H1 (cell line): ENCODE data around the gene REM2. TPM values are rescaled to one million over a fixed set of nuclear protein-coding genes. Genes with fewer than 3 reads are reported as not detected.

Experiments
- CTCF ChIA-PET: fragments of 300-600 bp; sonication (Branson Sonifier 250); formaldehyde crosslinking; loops from one replicate; lab custom pipeline; 2021; ENCODE audit not compliant: partially characterized antibody; lab: Charles Lee
- POLR2A ChIA-PET: fragments of 300-600 bp; sonication (Branson Sonifier 250); formaldehyde crosslinking; loops from one replicate; lab custom pipeline; 2021; ENCODE audit warnings: inconsistent platforms; ENCODE audit not compliant: partially characterized antibody; lab: Charles Lee
- DNase-seq, 2 experiments: peaks; one replicate each; pipeline versions ENCODE4 v3.0.0 to v3.0.0-alpha.2; 2010 to 2022; ENCODE audit warnings: low spot score in 2 of 2, low read depth in 1 of 2, mixed read lengths in 1 of 2
- FAIRE-seq: peaks from 2 replicates; lab custom pipeline; 2011; peaks lifted over from hg19 to GRCh38; lab: Jason Lieb, UNC
- H2AFZ ChIP-seq: 2 replicates; pipeline ENCODE4 v1.8.1; 2012; ENCODE audit warnings: low read length, inconsistent platforms
- H2AK5ac ChIP-seq: 2 replicates; pipeline ENCODE4 v1.6.1; 2013; ENCODE audit warnings: low read depth, low read length
- H2BK120ac ChIP-seq: replicated peaks from 2 replicates; pipeline ENCODE3; 2013; ENCODE audit warnings: low read depth, low read length, inconsistent platforms
- H2BK12ac ChIP-seq: 2 replicates; pipeline ENCODE4 v1.6.1; 2013; ENCODE audit warnings: low read depth, low read length
- H2BK15ac ChIP-seq: 2 replicates; pipeline ENCODE4 v1.6.1; 2013; ENCODE audit warnings: low read length
- H2BK20ac ChIP-seq: 2 replicates; pipeline ENCODE4 v1.6.1; 2013; ENCODE audit warnings: low read length
- H2BK5ac ChIP-seq: 2 replicates; pipeline ENCODE4 v1.6.1; 2013; ENCODE audit warnings: low read depth, low read length
- H3K14ac ChIP-seq: 2 replicates; pipeline ENCODE4 v1.6.1; 2013; ENCODE audit warnings: inconsistent platforms; ENCODE audit not compliant: insufficient read length
- H3K18ac ChIP-seq: 2 replicates; pipeline ENCODE4 v1.6.1; 2013; ENCODE audit warnings: low read length; ENCODE audit errors: extremely low read depth
- H3K23ac ChIP-seq: 2 replicates; pipeline ENCODE4 v1.6.1; 2013; ENCODE audit warnings: inconsistent platforms; ENCODE audit not compliant: insufficient read length
- H3K23me2 ChIP-seq: 2 replicates; pipeline ENCODE4 v1.6.1; 2013; ENCODE audit warnings: low read depth, low read length
- H3K27ac ChIP-seq: 2 replicates; pipeline ENCODE4 v1.6.1; 2011; ENCODE audit warnings: low read depth, low read length, inconsistent platforms
- H3K27me3 ChIP-seq, 4 experiments: replicated peaks in 1 of 4; 1 replicate in 1 of 4; 2 replicates in 3 of 4; pipeline versions ENCODE4 v1.6.1 to v1.8.1; 2011 to 2013; ENCODE audit warnings: low read length in 3 of 4, mild to moderate bottlenecking in 3 of 4, inconsistent platforms in 2 of 4, mixed read lengths in 2 of 4, moderate library complexity in 1 of 4; ENCODE audit not compliant: control insufficient read depth in 3 of 4, insufficient read depth in 3 of 4; ENCODE audit errors: extremely low read depth in 1 of 4
- H3K36me3 ChIP-seq, 4 experiments: 2 replicates each; pipeline versions ENCODE4 v1.6.1 to v1.8.1; 2011 to 2013; ENCODE audit warnings: mild to moderate bottlenecking in 4 of 4, low read length in 3 of 4, moderate library complexity in 2 of 4, control low read depth in 1 of 4, inconsistent platforms in 1 of 4; ENCODE audit not compliant: insufficient read depth in 4 of 4, control insufficient read depth in 2 of 4
- H3K4ac ChIP-seq: replicated peaks from 2 replicates; pipeline ENCODE3; 2013; ENCODE audit warnings: low read length, low read depth, mixed read lengths, inconsistent platforms; ENCODE audit not compliant: insufficient read length
- H3K4me1 ChIP-seq, 4 experiments: replicated peaks in 1 of 4; 1 replicate in 1 of 4; 2 replicates in 3 of 4; pipeline versions ENCODE4 v1.6.1 to v1.8.1; 2011 to 2013; ENCODE audit warnings: low read length in 3 of 4, inconsistent platforms in 2 of 4, mixed read lengths in 1 of 4; ENCODE audit not compliant: insufficient read depth in 4 of 4, control insufficient read depth in 3 of 4
- H3K4me2 ChIP-seq, 2 experiments: 2 replicates each; pipeline versions ENCODE4 v1.6.1 to v1.8.1; 2011 to 2013; ENCODE audit warnings: low read depth in 2 of 2, low read length in 2 of 2, control low read depth in 1 of 2, inconsistent platforms in 1 of 2, mild to moderate bottlenecking in 1 of 2; ENCODE audit not compliant: insufficient read depth in 1 of 2
- H3K4me3 ChIP-seq, 4 experiments: fragments of 200-600, 300-600 bp in 1 of 4; sonication (generic), shearing (Covaris generic), sonication (Bioruptor Twin) in 1 of 4; 2 replicates each; pipeline versions ENCODE4 v1.5.1 to v1.8.1; 2011 to 2016; ENCODE audit warnings: low read length in 4 of 4, low read depth in 3 of 4, control low read depth in 2 of 4, inconsistent platforms in 2 of 4, mild to moderate bottlenecking in 2 of 4, mixed read lengths in 1 of 4, moderate library complexity in 1 of 4; ENCODE audit not compliant: insufficient read depth in 2 of 4; ENCODE audit errors: extremely low read depth in 1 of 4
- H3K56ac ChIP-seq: replicated peaks from 2 replicates; pipeline ENCODE3; 2013; ENCODE audit warnings: low read depth, mild to moderate bottlenecking, mixed read lengths, low read length, inconsistent platforms; ENCODE audit not compliant: insufficient read length
- H3K79me1 ChIP-seq: 2 replicates; pipeline ENCODE4 v1.6.1; 2013; ENCODE audit warnings: low read depth, low read length, control low read depth
- H3K79me2 ChIP-seq, 2 experiments: 2 replicates each; pipeline versions ENCODE4 v1.6.1 to v1.8.1; 2012 to 2013; ENCODE audit warnings: low read length in 2 of 2, mild to moderate bottlenecking in 2 of 2, inconsistent platforms in 1 of 2; ENCODE audit not compliant: insufficient read depth in 2 of 2, control insufficient read depth in 1 of 2
- H3K9ac ChIP-seq, 4 experiments: replicated peaks in 1 of 4; 1 replicate in 1 of 4; 2 replicates in 3 of 4; pipeline versions ENCODE4 v1.6.1 to v1.8.1; 2011 to 2013; ENCODE audit warnings: low read depth in 3 of 4, low read length in 3 of 4, control low read depth in 2 of 4, mild to moderate bottlenecking in 2 of 4, moderate library complexity in 2 of 4, inconsistent platforms in 1 of 4; ENCODE audit errors: extremely low read depth in 1 of 4
- H3K9me3 ChIP-seq, 2 experiments: 2 replicates each; pipeline versions ENCODE4 v1.6.1 to v1.8.1; 2012 to 2013; ENCODE audit warnings: mild to moderate bottlenecking in 2 of 2, moderate library complexity in 2 of 2, control low read depth in 1 of 2, inconsistent platforms in 1 of 2, low read depth in 1 of 2, low read length in 1 of 2, mixed read lengths in 1 of 2; ENCODE audit not compliant: insufficient read depth in 2 of 2
- H4K20me1 ChIP-seq, 2 experiments: replicated peaks in 1 of 2; 2 replicates each; pipeline versions ENCODE3 to v1.8.1; 2011 to 2013; ENCODE audit warnings: inconsistent platforms in 2 of 2, low read length in 2 of 2, mild to moderate bottlenecking in 1 of 2; ENCODE audit not compliant: insufficient read depth in 2 of 2, control insufficient read depth in 1 of 2
- H4K5ac ChIP-seq: 2 replicates; pipeline ENCODE4 v1.6.1; 2013; ENCODE audit warnings: low read length, low read depth, mixed read lengths, inconsistent platforms; ENCODE audit not compliant: insufficient read length
- H4K8ac ChIP-seq: 2 replicates; pipeline ENCODE4 v1.8.0; 2013; ENCODE audit warnings: mild to moderate bottlenecking, moderate library complexity, low read length, inconsistent platforms; ENCODE audit not compliant: insufficient read depth; ENCODE audit errors: extremely low read depth
- H4K91ac ChIP-seq: replicated peaks from 2 replicates; pipeline ENCODE3; 2013; ENCODE audit warnings: low read length, mixed read lengths, inconsistent platforms; ENCODE audit not compliant: insufficient read length
- BRCA1 ChIP-seq: IDR thresholded peaks from 2 replicates; pipeline ENCODE4 v1.6.1; 2012; ENCODE audit warnings: low read depth, low read length, improper control_type of control experiment
- CEBPB ChIP-seq: IDR thresholded peaks from 2 replicates; pipeline ENCODE4 v1.6.1; 2012; ENCODE audit warnings: low read depth, low read length
- CREB1 ChIP-seq: IDR thresholded peaks from 2 replicates; pipeline ENCODE4 v1.6.1; 2012; ENCODE audit warnings: inconsistent platforms
- GABPA ChIP-seq: IDR thresholded peaks from 2 replicates; pipeline ENCODE4 v1.6.1; 2011; ENCODE audit warnings: mild to moderate bottlenecking, low read length, moderate library complexity, borderline replicate concordance; ENCODE audit not compliant: insufficient read depth
- GTF2F1 ChIP-seq: IDR thresholded peaks from 2 replicates; pipeline ENCODE4 v1.6.1; 2012; ENCODE audit warnings: low read depth, low read length, improper control_type of control experiment, borderline replicate concordance
- KDM4A ChIP-seq: IDR thresholded peaks from one replicate; pipeline ENCODE4 v1.7.1; 2012; ENCODE audit warnings: low read depth, mild to moderate bottlenecking, moderate library complexity, low read length, inconsistent platforms; ENCODE audit not compliant: severe bottlenecking
- KDM5A ChIP-seq: fragments of 200-600 bp; IDR thresholded peaks from 2 replicates; pipeline ENCODE4 v1.7.1; 2012; ENCODE audit warnings: mild to moderate bottlenecking, low read length, inconsistent platforms, mixed read lengths
- MAX ChIP-seq: IDR thresholded peaks from 2 replicates; pipeline ENCODE4 v1.6.1; 2012; ENCODE audit warnings: inconsistent platforms
- POLR2AphosphoS5 ChIP-seq: IDR thresholded peaks from 2 replicates; pipeline ENCODE4 v1.6.1; 2011; ENCODE audit warnings: low read depth, low read length
- RFX5 ChIP-seq: IDR thresholded peaks from 2 replicates; pipeline ENCODE4 v1.6.1; 2011; ENCODE audit warnings: low read depth, low read length, improper control_type of control experiment, borderline replicate concordance
- USF2 ChIP-seq: IDR thresholded peaks from 2 replicates; pipeline ENCODE4 v1.6.1; 2011; ENCODE audit warnings: low read length, improper control_type of control experiment
- ZNF274 ChIP-seq: IDR thresholded peaks from 2 replicates; pipeline ENCODE4 v1.7.0; 2012; ENCODE audit warnings: low read length, borderline replicate concordance; ENCODE audit errors: extremely low read depth
- WGBS, 2 experiments: shearing (Covaris generic) in 1 of 2; methylation state at CpG; one replicate each; pipeline versions ENCODE4 v1.1.6 to v1.1.7; 2013 to 2015; ENCODE audit warnings: low lambda C conversion rate in 2 of 2, mixed read lengths in 2 of 2, inconsistent platforms in 1 of 2, low coverage in 1 of 2, missing lambda C conversion rate in 1 of 2; ENCODE audit not compliant: insufficient replicate concordance in 2 of 2, insufficient coverage in 1 of 2, insufficient read length in 1 of 2; ENCODE audit errors: extremely low coverage in 1 of 2, missing lambda C conversion rate in 1 of 2; 5-methylcytosine and 5-hydroxymethylcytosine counted together
- polyA plus RNA-seq, 7 experiments: library from polyadenylated mRNA; depleted of rRNA in 3 of 7; stranded (reverse) in 5 of 7; unstranded in 2 of 7; fragments of >200 nt in 5 of 7; fragments of 200-250 nt in 2 of 7; gene quantifications; 1 replicate in 5 of 7; 2 replicates in 1 of 7; 4 replicates in 1 of 7; pipeline versions ENCODE4 v1.2.1 to v1.2.3, GENCODE V29; 2011 to 2013; ENCODE audit warnings: missing spikeins in 2 of 7, mixed read lengths in 2 of 7
- total RNA-seq: library from RNA; stranded (reverse); fragmentation: NEBNext Ultra II Directional; extraction: Animal tissue kit (Norgen Biotek cat#: 25700); gene quantifications from 2 replicates; pipeline ENCODE4 v1.2.1, GENCODE V29; 2021

The REM2 gene
- total and polyA plus RNA-seq, 2 of the 8 experiments (the other 6 are each of a cell fraction or from before 2014, with no cell fraction given): 1.00 to 1.1 TPM

- DNase-seq (no peak), FAIRE-seq (no peak)
- H3K9me3 ChIP-seq: no peaks in the 10 kb centered on the region
- peak overlapping the region; percentile 72; the same call in 1 of the 2 replicates for H2BK20ac ChIP-seq
- H3K14ac ChIP-seq: no peak overlapping the region
- no peak overlapping the region for H3K56ac ChIP-seq
- peak overlapping the region; percentile 55 for H3K4ac ChIP-seq
- no peak overlapping the region for H4K5ac ChIP-seq
- H3K4me2 ChIP-seq: peak overlapping the region; percentile 73 to 98
- peak overlapping the region; percentile 60; the same call in 1 of the 2 replicates for H2BK5ac ChIP-seq
- peak overlapping the region; percentile 77; the same call in 1 of the 2 replicates for H2BK12ac ChIP-seq
- H2AFZ ChIP-seq: no peak overlapping the region
- no peaks in the 10 kb centered on the region for H4K20me1 ChIP-seq
- peaks cover 14% of the 10 kb centered on the region; the same call in 1 of the 2 replicates for H3K23me2 ChIP-seq
- no peak overlapping the region for H3K27ac ChIP-seq
- 83% methylated on average over 5 of the region's 6 CpGs; no CpG with 5 or more reads in 1 of the 2 experiments for WGBS, 2 experiments
- CTCF ChIA-PET: interaction anchor here (1.1 to 56.0 kb wide), 7 partner anchors 19 to 282 kb away, joined by 3 to 1562 read pairs (median 12); partner anchors contain the start of genes LRP10, MMP14, MRPL52 and REM2
- peak overlapping the region in 2 of 4 experiments; percentile 94 to 99; a peak in 5 of 8 replicates for H3K4me3 ChIP-seq
- H4K91ac ChIP-seq: peak overlapping the region; percentile 57
- H3K36me3 ChIP-seq: peaks cover 8 to 36% (median 26%) of the 10 kb centered on the region in 4 experiments; a peak in 7 of 8 replicates
- no peak overlapping the region for H3K9ac ChIP-seq
- H3K79me2 ChIP-seq: peaks cover 0 to 25% of the 10 kb centered on the region in 2 experiments; a peak in 1 of 4 replicates
- peak overlapping the region; percentile 87 for H3K18ac ChIP-seq
- peaks cover 8 to 17% (median 14%) of the 10 kb centered on the region in 4 experiments for H3K4me1 ChIP-seq
- no peak overlapping the region for H3K23ac ChIP-seq
- H3K27me3 ChIP-seq: no peaks in the 10 kb centered on the region
- no peak overlapping the region; the same call in 1 of the 2 replicates for H4K8ac ChIP-seq
- no peak overlapping the region for H2BK120ac ChIP-seq
- peak overlapping the region; percentile 53 for H2BK15ac ChIP-seq
- H3K79me1 ChIP-seq: peaks cover 8% of the 10 kb centered on the region
- H2AK5ac ChIP-seq: peak overlapping the region; percentile 82; the same call in 1 of the 2 replicates
- POLR2A ChIA-PET: interaction anchor here (1.1 to 16.3 kb wide), 13 partner anchors 10 to 91 kb away, joined by 3 to 203 read pairs (median 5); partner anchors contain the start of genes LRP10, MRPL52, OXA1L and PRMT5
- TF ChIP-seq BRCA1 (no peak), USF2 (no peak), GTF2F1 (no peak), RFX5 (no peak), GABPA (no peak), ZNF274 (no peak), CREB1 (no peak), KDM4A (no peak), CEBPB (no peak), POLR2AphosphoS5 (no peak), KDM5A (no peak), MAX (no peak)
Measured at GRCh38 chr14:22838631-22839041, 44.4 kb upstream of the REM2 start.
